ENCODE data around the gene ZFYVE28. TPM values are rescaled to one million over a fixed set of nuclear protein-coding genes. Genes with fewer than 3 reads are reported as not detected.

Gene ZFYVE28
- total RNA-seq, 1 donor from 2014 or later: 3.3 TPM

- Mint-ChIP-seq H3K9me3 (ENCODE audit: low read depth) (no peaks in the 10 kb centered on the region), H3K4me1 (ENCODE audit: low read depth) (peaks cover 34% of the 10 kb centered on the region), H3K27me3 (ENCODE audit: low read depth) (no peaks in the 10 kb centered on the region), H3K27ac (ENCODE audit: unreplicated experiment) (peak overlapping the region; percentile 76), H3K4me3 (ENCODE audit: unreplicated experiment) (no peak overlapping the region), H3K36me3 (ENCODE audit: low read depth) (peaks cover 6% of the 10 kb centered on the region)
- TF ChIP-seq CTCF (IDR thresholded peaks at IDR 0.05): no peak
- DNase-seq (ENCODE audit: low spot score): no peak
Observed at GRCh38 chr4:2245787-2246275, 172.6 kb downstream of the ZFYVE28 start.

DNA sequence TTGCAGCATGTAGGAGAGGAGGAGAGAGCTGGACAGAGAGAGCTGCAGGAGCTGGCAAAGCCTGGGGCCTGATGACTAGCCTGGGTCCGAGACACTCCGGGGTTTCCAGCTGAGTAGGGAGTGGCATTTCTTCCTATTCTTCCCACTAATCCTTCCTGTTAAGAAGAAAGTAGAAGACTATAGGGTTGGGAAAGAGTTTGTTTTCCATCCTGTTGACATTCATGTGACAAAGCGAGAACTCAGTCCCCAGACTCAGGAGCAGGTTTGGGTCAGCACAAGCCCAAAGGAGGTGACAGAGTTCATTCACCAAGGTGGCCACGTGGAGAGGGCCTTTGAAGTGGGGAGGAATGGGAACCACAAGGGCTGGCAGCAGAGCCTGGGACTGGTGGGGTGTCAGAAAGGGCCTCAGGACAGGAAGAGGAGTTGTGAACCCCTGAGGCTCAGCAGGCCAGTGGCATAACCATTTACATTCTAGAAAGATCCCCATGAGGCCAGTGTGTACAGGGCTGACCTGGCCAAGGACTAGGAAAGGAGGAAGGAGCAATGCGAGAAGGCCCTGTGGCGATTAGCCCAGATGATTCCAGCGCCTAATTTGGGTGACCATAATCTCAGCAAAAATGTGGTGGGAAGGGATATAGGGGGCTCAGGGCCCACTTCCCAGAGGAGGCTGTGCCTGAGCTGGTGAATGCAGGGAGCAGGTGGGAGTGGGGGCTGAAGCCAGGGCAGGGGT, 173.2 kb downstream of the ZFYVE28 start:
- no peak overlapping the region for H3K4me3 Mint-ChIP-seq (ENCODE audit: unreplicated experiment)
- H3K27me3 Mint-ChIP-seq (ENCODE audit: low read depth): no peaks in the 10 kb centered on the region
- H3K9me3 Mint-ChIP-seq (ENCODE audit: low read depth): no peaks in the 10 kb centered on the region
- no peak for DNase-seq (ENCODE audit: low spot score)
- H3K36me3 Mint-ChIP-seq (ENCODE audit: low read depth): peaks cover 6% of the 10 kb centered on the region
- H3K4me1 Mint-ChIP-seq (ENCODE audit: low read depth): peaks cover 40% of the 10 kb centered on the region
- peak overlapping the region; percentile 76 for H3K27ac Mint-ChIP-seq (ENCODE audit: unreplicated experiment)
- TF ChIP-seq CTCF (IDR thresholded peaks at IDR 0.05): no peak

DNA sequence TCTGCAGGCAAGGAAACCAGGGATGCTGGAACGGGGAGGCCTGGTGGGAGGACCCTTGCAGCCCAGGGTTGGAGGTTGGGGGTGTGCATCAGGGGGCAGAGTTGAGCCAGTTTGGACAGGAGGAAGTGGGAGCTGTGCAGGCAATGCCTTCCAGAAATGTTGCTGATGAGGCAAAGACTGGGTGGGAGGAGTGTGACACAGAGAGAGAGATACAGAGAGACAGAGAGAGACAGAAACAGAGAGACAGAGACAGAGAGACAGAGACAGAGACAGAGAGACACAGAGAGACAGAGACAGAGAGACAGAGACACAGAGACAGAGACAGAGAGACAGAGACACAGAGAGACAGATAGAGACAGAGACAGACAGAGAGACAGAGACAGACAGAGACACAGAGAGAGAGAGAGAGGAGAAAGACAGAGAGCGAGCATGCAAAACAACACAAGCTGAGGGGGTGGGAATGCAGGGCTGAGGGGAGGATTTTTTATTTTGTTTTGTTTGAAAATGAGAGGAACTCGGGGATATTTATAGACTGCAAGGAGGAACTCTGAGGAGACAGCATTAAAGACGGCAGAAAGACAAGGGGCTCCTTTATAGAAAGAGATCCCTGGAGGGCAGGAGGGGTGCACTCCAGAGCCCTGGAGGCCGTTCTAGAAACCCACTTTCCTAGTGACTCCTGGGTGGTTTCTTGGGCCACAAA, 174.6 kb downstream of the ZFYVE28 start:
- Mint-ChIP-seq H3K27me3 (ENCODE audit: low read depth) (no peaks in the 10 kb centered on the region), H3K4me3 (ENCODE audit: unreplicated experiment) (no peak overlapping the region), H3K27ac (ENCODE audit: unreplicated experiment) (peak overlapping the region; percentile 77)

GRCh38 chr4:2241410-2242353, 176.8 kb downstream of the ZFYVE28 start, which contains the start of the genes HAUS3 and POLN:
HAUS3 (minus strand) TSS chr4:2242121; CDS start chr4:2240946, 1,175 bp downstream.
POLN (minus strand) TSS chr4:2242121; CDS start chr4:2229231, 12,890 bp downstream.
- Mint-ChIP-seq H3K27me3 (ENCODE audit: low read depth) (no peaks in the 10 kb centered on the region), H3K9me3 (ENCODE audit: low read depth) (no peaks in the 10 kb centered on the region), H3K27ac (ENCODE audit: unreplicated experiment) (peak within 1 kb of the TSS; percentile 77), H3K36me3 (ENCODE audit: low read depth) (peaks cover 1% of the 10 kb centered on the region), H3K4me3 (ENCODE audit: unreplicated experiment) (peak within 1 kb of the TSS; percentile 85), H3K4me1 (ENCODE audit: low read depth) (peaks cover 53% of the 10 kb centered on the region)
- peak; percentile 36 for TF ChIP-seq CTCF (IDR thresholded peaks at IDR 0.05)
- DNase-seq (ENCODE audit: low spot score): peak; percentile 99

More for the DNA sequence above, 174.6 kb downstream of the ZFYVE28 start:
- Mint-ChIP-seq H3K9me3 (ENCODE audit: low read depth) (no peaks in the 10 kb centered on the region), H3K4me1 (ENCODE audit: low read depth) (peaks cover 50% of the 10 kb centered on the region), H3K36me3 (ENCODE audit: low read depth) (no peaks in the 10 kb centered on the region)
- no peak for DNase-seq (ENCODE audit: low spot score)
- TF ChIP-seq CTCF (IDR thresholded peaks at IDR 0.05): peak; percentile 60
